ENCODE measurements around the gene NINL. TPM values are rescaled to one million over a fixed set of nuclear protein-coding genes. Genes with fewer than 3 reads are reported as not detected.

Gene NINL
- total and polyA plus RNA-seq, 2 of the 4 experiments (the other 2 are of a cell fraction), result 3.0 to 10.4 TPM

GRCh38 chr20:25489221-25489871 lies 96.0 kb downstream of the NINL start:
- no peak overlapping the region for H4K8ac ChIP-seq (ENCODE audit: low read depth in 2 of 2, low read length in 2 of 2)
- BruUV-seq (replicated peaks), result no TSS peak
- H3K4me3 ChIP-seq (ENCODE audit: insufficient read depth, low read depth, low read length), result no peak overlapping the region
- no peak overlapping the region for H2AK5ac ChIP-seq (ENCODE audit: low read depth, low read length)
- TF ChIP-seq SMC3 (IDR thresholded peaks at IDR 0.05; ENCODE audit: low read depth, low read length) (no peak), CEBPB (IDR thresholded peaks at IDR 0.05; ENCODE audit: low read depth, low read length) (no peak), MAFK (IDR thresholded peaks at IDR 0.05; ENCODE audit: low read depth, low read length) (no peak), NFE2L2 (IDR thresholded peaks at IDR 0.05; ENCODE audit: low read depth, low read length) (no peak), MXI1 (IDR thresholded peaks at IDR 0.05; ENCODE audit: borderline replicate concordance, low read depth, low read length) (no peak), CHD1 (IDR thresholded peaks at IDR 0.05; ENCODE audit: low read depth, low read length) (no peak), MAZ (IDR thresholded peaks at IDR 0.05; ENCODE audit: borderline replicate concordance, low read depth, low read length) (no peak), RCOR1 (IDR thresholded peaks at IDR 0.05; ENCODE audit: insufficient replicate concordance, low read length) (no peak), USF2 (IDR thresholded peaks at IDR 0.05; ENCODE audit: low read depth, low read length) (no peak), BHLHE40 (IDR thresholded peaks at IDR 0.05; ENCODE audit: low read depth, low read length) (no peak), ELK1 (IDR thresholded peaks at IDR 0.05; ENCODE audit: borderline replicate concordance, low read depth, low read length) (no peak), RAD21 (IDR thresholded peaks at IDR 0.05; ENCODE audit: low read length) (no peak), POLR2A (IDR thresholded peaks at IDR 0.05; ENCODE audit: low read depth, low read length) (no peak), FOS (IDR thresholded peaks at IDR 0.05; ENCODE audit: low read depth, low read length) (no peak), RFX5 (IDR thresholded peaks at IDR 0.05; ENCODE audit: low read depth, low read length) (no peak)
- TF ChIP-seq, protein P1, sequence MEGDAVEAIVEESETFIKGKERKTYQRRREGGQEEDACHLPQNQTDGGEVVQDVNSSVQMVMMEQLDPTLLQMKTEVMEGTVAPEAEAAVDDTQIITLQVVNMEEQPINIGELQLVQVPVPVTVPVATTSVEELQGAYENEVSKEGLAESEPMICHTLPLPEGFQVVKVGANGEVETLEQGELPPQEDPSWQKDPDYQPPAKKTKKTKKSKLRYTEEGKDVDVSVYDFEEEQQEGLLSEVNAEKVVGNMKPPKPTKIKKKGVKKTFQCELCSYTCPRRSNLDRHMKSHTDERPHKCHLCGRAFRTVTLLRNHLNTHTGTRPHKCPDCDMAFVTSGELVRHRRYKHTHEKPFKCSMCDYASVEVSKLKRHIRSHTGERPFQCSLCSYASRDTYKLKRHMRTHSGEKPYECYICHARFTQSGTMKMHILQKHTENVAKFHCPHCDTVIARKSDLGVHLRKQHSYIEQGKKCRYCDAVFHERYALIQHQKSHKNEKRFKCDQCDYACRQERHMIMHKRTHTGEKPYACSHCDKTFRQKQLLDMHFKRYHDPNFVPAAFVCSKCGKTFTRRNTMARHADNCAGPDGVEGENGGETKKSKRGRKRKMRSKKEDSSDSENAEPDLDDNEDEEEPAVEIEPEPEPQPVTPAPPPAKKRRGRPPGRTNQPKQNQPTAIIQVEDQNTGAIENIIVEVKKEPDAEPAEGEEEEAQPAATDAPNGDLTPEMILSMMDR (conservative IDR thresholded peaks at IDR 0.05; ENCODE audit: low read depth, low read length), result no peak
- no peak overlapping the region for H3K23ac ChIP-seq (ENCODE audit: low read depth, low read length)
- 0 out of 2 replicates have a peak, but pooled peaks cover 3% of the 10 kb centered on the region for H3K9me1 ChIP-seq (ENCODE audit: insufficient read depth, low read length)
- intact Hi-C loops (cut with micrococcal nuclease) (loop anchor here (5.0 to 10.0 kb wide), 2 partner anchors 105 to 133 kb away; partner anchors contain the start of gene NANP), in situ Hi-C loops (cut with MboI; ENCODE audit: low sequenced_read_pairs) (no loop called here), dilution Hi-C loops (cut with HindIII; ENCODE audit: low sequenced_read_pairs, unreplicated experiment) (no loop called here)
- H3K4me1 ChIP-seq (ENCODE audit: control insufficient read depth, insufficient read depth, low read length), result peaks cover 3% of the 10 kb centered on the region
- ATAC-seq (ENCODE audit: low read depth), result no peak
- no peak overlapping the region for H3K14ac ChIP-seq (replicated peaks; ENCODE audit: low read depth, low read length)
- H2BK20ac ChIP-seq (ENCODE audit: low read depth, low read length), result no peak overlapping the region
- H3K9me3 ChIP-seq (ENCODE audit: control insufficient read depth, insufficient read depth, low read length), result no peaks in the 10 kb centered on the region
- H2BK15ac ChIP-seq (ENCODE audit: low read depth, low read length), result no peak overlapping the region
- no peak for DNase-seq
- no peak overlapping the region for H2BK5ac ChIP-seq (ENCODE audit: low read depth, low read length, poor library complexity, severe bottlenecking)
- no peak overlapping the region for H3K4me2 ChIP-seq (ENCODE audit: low read depth, low read length)
- H3K27me3 ChIP-seq (ENCODE audit: control insufficient read depth, insufficient read depth, low read length), result no peaks in the 10 kb centered on the region
- H4K20me1 ChIP-seq (ENCODE audit: insufficient read depth, low read length), result no peaks in the 10 kb centered on the region
- no peak overlapping the region for H3K9ac ChIP-seq (ENCODE audit: low read depth, low read length)
- no peak overlapping the region for H4K91ac ChIP-seq (ENCODE audit: insufficient read depth, low read depth, low read length)
- no peaks in the 10 kb centered on the region for H3K79me1 ChIP-seq (ENCODE audit: low read depth in 1 of 2, low read length in 2 of 2)
- H2AK9ac ChIP-seq (replicated peaks; ENCODE audit: low read depth, low read length, poor library complexity), result no peak overlapping the region
- WGBS, 2 experiments (ENCODE audit: extremely low coverage in 2 of 2, insufficient read length in 1 of 2), result 99% methylated on average over 7 of the region's 15 CpGs; no CpG with 5 or more reads in 1 of the 2 experiments
- no peak overlapping the region for H3K18ac ChIP-seq (ENCODE audit: low read depth, low read length)
- H2BK120ac ChIP-seq (ENCODE audit: low read depth, low read length), result no peak overlapping the region
- no peak overlapping the region for H4K5ac ChIP-seq (ENCODE audit: low read depth, low read length)
- ChIA-PET POLR2A (ENCODE audit: unreplicated experiment) (no interaction called here), CTCF (no interaction called here)
- no peak overlapping the region for H2AFZ ChIP-seq (replicated peaks; ENCODE audit: low read length, poor library complexity)
- H3K27ac ChIP-seq (ENCODE audit: insufficient read depth, low read length), result no peak overlapping the region
- peaks cover 28% of the 10 kb centered on the region for H3K36me3 ChIP-seq (ENCODE audit: control insufficient read depth, insufficient read depth, low read length)
- no peak overlapping the region for H3K56ac ChIP-seq (ENCODE audit: extremely low read depth, insufficient read depth, low read length)
- H3K4ac ChIP-seq (ENCODE audit: low read depth, low read length), result no peak overlapping the region
